Spinal cord (tissue), 10 donors: ENCODE results near the gene UBTD1. TPM values are rescaled to one million over a fixed set of nuclear protein-coding genes. Genes with fewer than 3 reads are reported as not detected.

Experiments
- DNase-seq, 6 donors: peaks; one replicate each; pipeline versions ENCODE4 v3.0.0 to v3.0.0-alpha.2; 2013 to 2015; ENCODE audit warnings: low spot score in 6 of 6, low read depth in 4 of 6
- H3K27ac ChIP-seq: one replicate; pipeline ENCODE4 v1.5.1; 2013; ENCODE audit warnings: low read depth, low read length, control low read depth
- H3K27me3 ChIP-seq: one replicate; pipeline ENCODE4 v1.6.1; 2013; ENCODE audit warnings: low read length; ENCODE audit not compliant: control insufficient read depth, insufficient read depth
- H3K36me3 ChIP-seq: one replicate; pipeline ENCODE4 v1.6.1; 2013; ENCODE audit warnings: low read length; ENCODE audit not compliant: control insufficient read depth, insufficient read depth
- H3K4me1 ChIP-seq: one replicate; pipeline ENCODE4 v1.6.1; 2013; ENCODE audit warnings: low read length; ENCODE audit not compliant: control insufficient read depth, insufficient read depth
- H3K4me3 ChIP-seq: one replicate; pipeline ENCODE4 v1.5.1; 2013; ENCODE audit warnings: low read depth, low read length, control low read depth
- H3K9me3 ChIP-seq: one replicate; pipeline ENCODE4 v1.6.1; 2013; ENCODE audit warnings: low read length; ENCODE audit not compliant: control insufficient read depth, insufficient read depth
- WGBS: methylation state at CpG from one replicate; pipeline ENCODE4 v1.1.5; 2013; ENCODE audit warnings: missing lambda C conversion rate; ENCODE audit not compliant: insufficient coverage; 5-methylcytosine and 5-hydroxymethylcytosine counted together
- polyA plus RNA-seq, 2 donors: library from polyadenylated mRNA; unstranded; fragments of 120-200 nt; gene quantifications; one replicate each; pipeline ENCODE4 v1.2.1, GENCODE V29; 2013; ENCODE audit not compliant: insufficient read length in 2 of 2
- total RNA-seq, 2 donors: library from RNA; depleted of rRNA in 1 of 2; stranded (reverse); fragments of 120-200 nt in 1 of 2; fragments of >200 nt in 1 of 2; gene quantifications; one replicate each; pipeline versions ENCODE4 v1.2.3 to v1.2.4, GENCODE V29; 2013 to 2014
- donor health status: healthy.

Gene UBTD1
- total and polyA plus RNA-seq, 4 donors, result 4.6 to 16.4 (median 13.3) TPM

DNA sequence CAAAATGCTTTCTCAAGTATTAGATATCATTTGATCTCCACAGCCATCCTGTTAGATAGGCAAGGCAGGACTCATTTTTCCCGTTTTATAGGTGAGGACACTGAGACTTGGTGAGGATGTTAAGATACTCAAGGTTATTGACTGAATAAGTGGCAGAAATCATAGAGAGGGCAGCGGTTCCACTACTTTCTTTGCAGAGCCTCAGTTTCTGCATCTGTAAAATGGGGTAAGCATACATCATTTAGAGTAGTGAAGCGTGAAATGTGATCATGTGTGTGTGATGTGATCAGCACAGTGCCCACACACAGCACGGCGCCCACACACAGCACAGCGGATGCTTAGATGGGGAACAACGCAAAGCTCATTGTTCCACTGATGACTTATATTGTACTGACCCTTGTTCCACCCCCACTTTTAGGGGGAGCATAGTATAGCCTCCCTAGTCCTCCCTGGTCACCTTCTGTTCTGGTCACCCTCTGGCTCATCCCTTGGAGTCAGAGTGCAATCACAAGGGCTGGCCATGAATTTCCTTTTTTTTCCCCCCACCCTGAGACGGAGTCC lies 10.5 kb downstream of the UBTD1 start:
- no peak for DNase-seq
- 91% methylated on average over 7 of the region's 8 CpGs for WGBS
- Histone ChIP-seq H3K4me3 (no peak overlapping the region), H3K27ac (no peak overlapping the region), H3K9me3 (no peaks in the 10 kb centered on the region), H3K4me1 (peaks cover 11% of the 10 kb centered on the region), H3K27me3 (peaks cover 2% of the 10 kb centered on the region), H3K36me3 (no peaks in the 10 kb centered on the region)

DNA sequence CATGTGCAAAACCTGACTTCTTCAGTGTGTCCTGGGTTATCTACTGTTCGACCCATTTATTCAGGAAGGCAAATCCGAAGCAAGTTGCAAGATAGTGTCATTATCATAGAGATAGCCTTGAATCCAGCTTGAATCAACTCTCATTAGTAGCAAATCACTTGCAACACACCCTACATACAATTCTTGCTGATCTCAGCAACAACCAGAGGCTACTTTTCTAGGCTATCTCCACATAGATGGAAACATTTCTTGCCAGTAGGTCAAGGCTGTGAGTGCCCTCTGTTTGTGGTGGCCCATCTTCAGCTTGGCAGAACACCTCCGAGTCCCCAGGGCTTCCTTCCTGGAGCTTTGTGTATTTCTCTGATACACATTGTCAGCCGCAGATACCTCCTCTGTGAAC lies 12.0 kb downstream of the UBTD1 start:
- no peak overlapping the region for H3K4me3 ChIP-seq
- no peak for DNase-seq
- H3K36me3 ChIP-seq, result no peaks in the 10 kb centered on the region

DNA sequence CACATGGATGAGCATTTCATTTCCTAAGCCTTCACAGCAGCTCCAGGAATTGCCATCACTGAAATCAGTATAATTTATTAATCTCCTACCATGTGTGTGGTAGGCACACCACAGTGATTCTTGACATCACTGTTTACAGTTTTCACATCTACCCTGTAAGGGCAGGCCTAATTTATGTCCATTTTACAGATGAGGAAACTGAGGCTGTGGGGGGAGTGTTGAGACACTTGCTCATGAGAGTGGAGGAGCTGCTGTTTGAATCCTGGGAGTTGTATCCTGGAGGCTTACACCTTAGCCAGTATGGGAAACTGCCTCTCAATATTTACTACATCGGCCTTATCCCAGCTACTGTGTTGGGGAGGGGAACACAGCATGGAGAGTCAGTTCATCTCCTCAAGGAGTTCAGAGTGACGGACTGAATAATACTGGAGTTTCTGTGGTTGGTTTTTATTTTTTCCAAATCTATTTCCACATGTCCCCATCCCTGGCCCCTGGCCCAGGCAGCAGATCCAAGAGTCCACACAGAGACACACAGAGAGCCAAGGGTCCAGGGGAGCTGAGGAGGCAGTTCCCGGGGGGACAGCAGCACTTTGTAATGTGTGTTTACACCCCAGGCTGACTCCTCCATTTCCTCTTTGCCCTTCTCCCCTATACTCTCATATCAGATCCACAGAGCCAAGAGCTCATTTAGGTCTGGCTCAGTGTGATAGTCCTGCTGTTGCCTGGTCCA lies 13.2 kb downstream of the UBTD1 start:
- 67% methylated on average over 1 of the region's 3 CpGs for WGBS
- Histone ChIP-seq H3K27ac (no peak overlapping the region), H3K36me3 (no peaks in the 10 kb centered on the region), H3K4me3 (no peak overlapping the region), H3K27me3 (no peaks in the 10 kb centered on the region), H3K9me3 (no peaks in the 10 kb centered on the region), H3K4me1 (peaks cover 36% of the 10 kb centered on the region)
- DNase-seq, result no peak

More for the DNA sequence above, 12.0 kb downstream of the UBTD1 start:
- peaks cover 24% of the 10 kb centered on the region for H3K4me1 ChIP-seq
- H3K27me3 ChIP-seq, result no peaks in the 10 kb centered on the region
- no peaks in the 10 kb centered on the region for H3K9me3 ChIP-seq
- H3K27ac ChIP-seq, result no peak overlapping the region
- WGBS, result 90% methylated on average over 4 of the region's 4 CpGs

DNA sequence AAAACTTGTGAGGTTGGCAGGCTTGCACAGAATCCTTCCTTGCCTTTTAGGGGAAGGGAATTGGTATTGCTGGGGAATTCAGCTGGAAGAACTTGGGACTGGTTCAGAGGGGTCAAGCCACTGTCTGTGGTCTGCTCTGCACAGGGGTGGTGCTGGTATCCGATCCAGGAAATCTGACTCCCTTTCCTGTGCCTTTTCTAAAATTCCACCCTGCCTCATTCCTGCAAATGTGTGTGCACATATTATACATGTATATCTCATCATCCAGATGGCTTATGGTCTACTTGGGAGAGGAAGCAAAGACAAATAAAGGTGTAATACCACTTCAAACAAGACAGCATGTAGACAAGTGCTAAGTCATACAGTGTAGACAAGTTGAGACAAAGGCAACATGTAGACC lies 14.3 kb downstream of the UBTD1 start:
- no CpG with 5 or more reads among the region's 1 CpG for WGBS
- Histone ChIP-seq H3K9me3 (no peaks in the 10 kb centered on the region), H3K27me3 (no peaks in the 10 kb centered on the region)

DNA sequence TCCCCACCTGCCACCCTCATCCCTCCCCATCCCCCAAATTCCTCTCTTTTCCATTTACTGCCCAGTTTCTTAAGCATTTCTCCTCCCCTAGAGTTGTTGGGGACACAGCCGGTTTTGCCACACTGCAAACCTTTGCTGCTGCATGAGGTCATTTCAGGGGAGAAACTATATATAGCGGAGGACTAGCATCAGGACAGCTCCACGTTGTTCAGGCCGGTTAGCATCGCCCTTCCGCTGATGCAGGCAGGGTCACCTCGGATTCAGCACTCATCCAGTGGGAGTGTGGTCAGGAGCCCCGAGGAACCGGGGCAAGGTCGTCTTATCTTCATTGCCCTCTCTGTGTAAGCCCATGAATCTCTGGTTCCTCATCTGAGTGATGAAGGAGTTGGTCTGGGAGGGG lies 15.6 kb downstream of the UBTD1 start:
- Histone ChIP-seq H3K27ac (no peak overlapping the region), H3K4me3 (no peak overlapping the region), H3K27me3 (no peaks in the 10 kb centered on the region), H3K4me1 (peaks cover 56% of the 10 kb centered on the region), H3K36me3 (peaks cover 3% of the 10 kb centered on the region), H3K9me3 (no peaks in the 10 kb centered on the region)
- WGBS, result 91% methylated on average over 10 of the region's 10 CpGs
- no peak for DNase-seq

More for the DNA sequence above, 14.3 kb downstream of the UBTD1 start:
- Histone ChIP-seq H3K27ac (no peak overlapping the region), H3K4me3 (no peak overlapping the region), H3K4me1 (peaks cover 47% of the 10 kb centered on the region), H3K36me3 (peaks cover 3% of the 10 kb centered on the region)
- no peak for DNase-seq

DNA sequence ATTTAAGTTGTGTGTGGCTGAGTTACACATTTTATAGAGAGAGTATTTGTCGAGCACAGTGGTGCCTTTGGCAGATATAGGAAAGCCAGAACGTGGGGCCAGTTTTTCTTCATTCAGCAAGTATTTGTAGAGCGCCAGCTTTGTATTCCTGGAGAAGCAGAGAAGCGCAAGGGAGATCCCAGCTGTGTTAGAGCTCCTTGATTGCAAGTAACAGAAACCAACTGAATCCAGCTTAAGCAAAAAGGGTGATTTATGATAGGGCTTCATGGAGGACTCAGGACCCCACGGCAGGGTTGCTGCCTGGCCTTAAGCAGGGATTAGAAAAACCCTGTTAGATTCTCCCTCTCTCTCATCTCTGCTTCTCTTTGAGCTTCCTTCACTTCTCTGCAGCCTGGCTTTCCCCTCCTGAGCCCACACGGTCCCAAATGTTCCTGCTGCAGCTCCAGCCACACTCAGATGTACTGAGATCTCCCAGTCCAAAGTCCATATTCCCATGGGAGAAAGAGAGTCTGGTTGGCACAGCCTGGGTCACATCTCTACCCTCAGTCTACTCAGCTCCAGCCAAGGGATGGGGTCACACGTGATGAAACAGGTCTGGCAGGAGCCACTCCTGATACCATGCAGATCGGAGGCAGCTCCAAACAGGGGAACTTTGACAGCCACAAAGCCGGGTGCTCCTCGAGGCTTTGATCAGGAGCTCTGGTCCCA lies 16.7 kb downstream of the UBTD1 start:
- H3K27ac ChIP-seq, result peak overlapping the region; percentile 40
- DNase-seq, result peak in 3 of 6 donors; percentile 35 to 62 (median 55)
- H3K27me3 ChIP-seq, result no peaks in the 10 kb centered on the region
- peaks cover 3% of the 10 kb centered on the region for H3K36me3 ChIP-seq
- H3K9me3 ChIP-seq, result no peaks in the 10 kb centered on the region
- H3K4me3 ChIP-seq, result no peak overlapping the region
- 46% methylated on average over 8 of the region's 10 CpGs for WGBS
- peaks cover 56% of the 10 kb centered on the region for H3K4me1 ChIP-seq

DNA sequence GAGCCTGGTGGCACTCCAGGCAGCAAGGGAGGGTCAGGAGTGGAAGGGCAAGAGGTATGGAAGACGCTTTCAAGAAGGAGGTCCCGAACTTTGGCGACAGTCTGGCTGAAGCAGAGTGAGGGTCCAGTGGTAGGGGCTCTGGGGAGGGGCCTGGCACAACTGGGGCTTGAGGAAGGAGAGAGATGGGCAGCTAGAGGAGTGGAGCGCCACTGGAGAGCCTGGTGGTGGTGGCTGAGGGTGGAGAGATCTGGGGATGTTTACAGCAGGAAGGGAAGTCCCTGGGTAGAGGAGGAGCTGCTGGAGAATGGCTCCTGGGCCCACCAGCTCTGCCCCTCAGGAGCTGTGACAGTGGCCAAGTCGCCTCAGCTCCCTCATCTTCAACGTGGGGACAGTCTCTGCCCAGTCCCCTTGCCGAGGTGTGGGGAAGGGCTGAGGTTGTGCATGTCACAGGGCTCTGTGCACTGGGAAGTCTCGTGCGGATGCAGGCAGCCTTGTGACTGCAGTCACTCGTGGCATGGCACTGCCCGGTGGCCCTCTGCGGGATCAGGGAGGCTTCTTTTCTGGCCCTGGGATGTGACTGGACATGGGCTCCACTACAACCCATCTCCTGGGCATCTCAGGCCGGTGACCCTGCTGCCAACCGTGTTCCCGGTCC lies 18.5 kb downstream of the UBTD1 start:
- no peaks in the 10 kb centered on the region for H3K9me3 ChIP-seq
- no peaks in the 10 kb centered on the region for H3K27me3 ChIP-seq
- peaks cover 60% of the 10 kb centered on the region for H3K4me1 ChIP-seq
- 87% methylated on average over 12 of the region's 15 CpGs for WGBS
- no peak overlapping the region for H3K27ac ChIP-seq
- no peak for DNase-seq
- H3K36me3 ChIP-seq, result peaks cover 3% of the 10 kb centered on the region
- no peak overlapping the region for H3K4me3 ChIP-seq

DNA sequence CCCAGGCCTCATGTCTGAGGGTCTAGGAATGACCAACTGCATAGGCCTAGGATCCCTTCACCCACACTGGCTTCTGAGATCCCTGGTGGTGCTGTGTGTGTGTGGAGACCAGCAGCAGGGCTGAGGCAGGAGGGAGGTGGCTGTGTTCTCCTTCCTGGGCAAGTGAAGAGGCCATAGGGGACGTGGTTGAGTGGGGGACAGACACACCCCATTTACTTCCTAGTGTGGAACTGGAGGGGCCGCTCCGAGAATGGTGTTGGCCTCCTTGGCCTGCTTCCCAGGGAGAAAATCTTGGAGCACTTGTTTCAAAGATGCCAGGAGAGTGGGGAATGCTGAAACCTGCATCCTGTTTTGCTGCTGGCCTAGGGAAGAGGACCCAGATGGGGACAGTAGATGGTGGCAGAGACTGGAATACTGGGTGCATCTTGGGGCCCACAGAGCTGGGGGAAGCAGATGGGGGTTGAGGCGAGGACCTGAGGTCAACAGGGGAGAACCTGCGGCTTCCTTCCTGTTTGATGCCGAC lies 19.1 kb downstream of the UBTD1 start:
- 74% methylated on average over 2 of the region's 6 CpGs for WGBS
- peaks cover 3% of the 10 kb centered on the region for H3K36me3 ChIP-seq
- H3K4me1 ChIP-seq, result peaks cover 64% of the 10 kb centered on the region
- no peak for DNase-seq
- H3K4me3 ChIP-seq, result no peak overlapping the region
- H3K27ac ChIP-seq, result no peak overlapping the region
- H3K9me3 ChIP-seq, result no peaks in the 10 kb centered on the region
- H3K27me3 ChIP-seq, result no peaks in the 10 kb centered on the region

DNA sequence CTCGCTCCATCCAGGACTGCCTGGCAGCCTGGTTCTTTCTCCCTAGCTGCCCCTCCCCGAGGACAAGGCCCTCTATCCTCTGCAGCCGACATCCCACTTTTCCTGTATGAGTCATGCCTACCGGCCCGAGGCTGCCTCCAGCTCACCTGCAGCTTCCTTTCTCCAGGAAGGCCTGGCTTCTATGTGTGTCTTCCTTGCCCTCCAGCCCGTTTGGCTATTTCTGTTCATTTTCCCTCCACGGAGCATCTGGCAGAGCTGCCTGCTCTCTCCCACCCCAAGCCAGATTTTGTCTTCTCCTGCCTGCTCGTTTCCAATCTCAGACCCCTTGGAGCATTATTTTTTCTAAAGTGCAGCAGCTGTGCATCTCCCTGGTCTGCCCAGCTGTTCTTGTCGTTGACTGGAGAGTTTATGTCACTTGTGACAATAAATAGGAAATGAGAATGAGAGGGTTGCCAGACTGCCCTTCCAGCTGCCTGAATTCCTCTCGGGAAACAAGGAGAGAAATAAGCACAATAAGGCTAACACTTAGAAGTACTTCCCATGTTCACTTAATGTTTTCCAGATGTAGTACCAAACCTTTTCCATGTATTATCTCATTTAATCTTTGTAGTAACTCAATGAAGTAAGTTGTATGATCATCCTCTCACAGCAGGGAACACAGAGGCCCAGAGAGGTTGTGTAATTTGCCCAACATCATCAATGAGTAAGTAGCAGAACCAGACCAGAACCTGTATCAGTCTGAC lies 19.7 kb downstream of the UBTD1 start:
- WGBS, result 50% methylated on average over 9 of the region's 10 CpGs
- peak in 1 of 6 donors; percentile 75 for DNase-seq
- Histone ChIP-seq H3K27me3 (no peaks in the 10 kb centered on the region), H3K4me3 (no peak overlapping the region), H3K27ac (no peak overlapping the region), H3K36me3 (peaks cover 3% of the 10 kb centered on the region), H3K9me3 (no peaks in the 10 kb centered on the region), H3K4me1 (peaks cover 69% of the 10 kb centered on the region)
